Skeletal muscle tissue (tissue), 4 donors: ENCODE data around the gene DLG5. TPM values are rescaled to one million over a fixed set of nuclear protein-coding genes. Genes with fewer than 3 reads are reported as not detected.

Source experiments
- H3K27ac ChIP-seq: one replicate; pipeline ENCODE4 v1.7.0; 2013; ENCODE audit warnings: mild to moderate bottlenecking, low read depth, low read length, inconsistent platforms
- H3K27me3 ChIP-seq, 3 donors: one replicate each; pipeline ENCODE4 v1.7.0; 2013; ENCODE audit warnings: low read length in 3 of 3; ENCODE audit not compliant: control insufficient read depth in 3 of 3, insufficient read depth in 3 of 3
- H3K36me3 ChIP-seq, 3 donors: one replicate each; pipeline ENCODE4 v1.7.0; 2013; ENCODE audit warnings: low read length in 3 of 3; ENCODE audit not compliant: control insufficient read depth in 3 of 3, insufficient read depth in 3 of 3
- H3K4me1 ChIP-seq, 3 donors: one replicate each; pipeline ENCODE4 v1.7.0; 2013; ENCODE audit warnings: low read length in 3 of 3, mild to moderate bottlenecking in 3 of 3; ENCODE audit not compliant: control insufficient read depth in 3 of 3, insufficient read depth in 3 of 3
- H3K4me3 ChIP-seq, 3 donors: one replicate each; pipeline ENCODE4 v1.7.0; 2013; ENCODE audit warnings: low read length in 3 of 3
- H3K9ac ChIP-seq, 3 donors: one replicate each; pipeline ENCODE4 v1.7.0; 2013; ENCODE audit warnings: low read length in 3 of 3, mild to moderate bottlenecking in 3 of 3, moderate library complexity in 2 of 3, low read depth in 1 of 3
- H3K9me3 ChIP-seq, 3 donors: one replicate each; pipeline ENCODE4 v1.7.0; 2013; ENCODE audit warnings: low read length in 3 of 3; ENCODE audit not compliant: control insufficient read depth in 3 of 3
- total RNA-seq: library from RNA; depleted of rRNA; stranded (reverse); fragments of >200 nt; gene quantifications from one replicate; pipeline ENCODE4 v1.2.3, GENCODE V29; 2014
- donor health status: Osteomylitis.

The DLG5 gene
- total RNA-seq, 1 donor from 2014 or later, result 14.1 TPM

DNA sequence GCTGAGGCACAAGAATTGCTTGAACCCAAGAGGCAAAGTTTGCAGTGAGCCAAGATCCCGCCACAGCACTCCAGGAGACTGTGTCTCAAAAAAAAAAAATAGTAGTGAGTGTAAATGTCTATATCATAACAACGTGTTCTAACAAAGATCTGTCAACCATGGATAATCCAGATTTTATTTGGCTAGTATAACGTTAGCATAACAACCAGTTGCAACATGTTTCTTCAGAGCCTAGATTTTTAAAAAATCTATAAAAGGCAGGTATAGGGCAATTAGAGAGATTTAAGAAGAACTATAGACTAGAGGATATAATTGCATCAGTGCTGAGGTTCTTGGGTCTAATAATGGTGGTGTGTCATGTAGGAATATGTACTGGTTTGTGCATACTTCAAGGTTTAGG lies 30.5 kb downstream of the DLG5 start:
- no peaks in the 10 kb centered on the region for H3K36me3 ChIP-seq
- H3K27ac ChIP-seq, result no peak overlapping the region
- H3K9ac ChIP-seq, result no peak overlapping the region
- H3K4me1 ChIP-seq, result peaks cover 33 to 62% (median 62%) of the 10 kb centered on the region in 3 donors
- no peak overlapping the region for H3K4me3 ChIP-seq
- no peaks in the 10 kb centered on the region for H3K9me3 ChIP-seq
- no peaks in the 10 kb centered on the region for H3K27me3 ChIP-seq

DNA sequence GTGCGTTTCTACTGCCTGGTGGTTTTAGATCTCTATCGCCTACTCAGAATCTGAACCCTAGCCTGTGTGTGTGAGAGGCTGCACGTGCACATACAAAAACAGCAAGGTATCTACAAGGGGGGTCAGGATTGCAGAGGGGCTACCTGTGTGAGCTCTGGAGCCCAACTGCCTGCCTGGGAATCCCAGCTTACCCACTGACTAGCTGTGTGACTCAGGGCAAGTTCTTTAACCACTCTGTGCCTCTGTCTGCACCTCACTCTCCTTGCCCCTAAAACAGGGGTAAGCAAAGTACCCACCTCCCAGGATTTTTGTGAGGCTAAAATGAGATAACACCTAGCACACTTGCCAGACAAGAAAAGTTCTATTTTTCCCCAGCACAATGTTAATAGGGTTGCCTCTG lies 32.5 kb downstream of the DLG5 start:
- H3K4me1 ChIP-seq, result peaks cover 34 to 69% (median 67%) of the 10 kb centered on the region in 3 donors
- H3K36me3 ChIP-seq, result no peaks in the 10 kb centered on the region
- no peak overlapping the region for H3K27ac ChIP-seq
- H3K4me3 ChIP-seq, result no peak overlapping the region
- peak overlapping the region in 1 of 3 donors; percentile 6 for H3K9ac ChIP-seq
- no peaks in the 10 kb centered on the region for H3K9me3 ChIP-seq
- H3K27me3 ChIP-seq, result no peaks in the 10 kb centered on the region

DNA sequence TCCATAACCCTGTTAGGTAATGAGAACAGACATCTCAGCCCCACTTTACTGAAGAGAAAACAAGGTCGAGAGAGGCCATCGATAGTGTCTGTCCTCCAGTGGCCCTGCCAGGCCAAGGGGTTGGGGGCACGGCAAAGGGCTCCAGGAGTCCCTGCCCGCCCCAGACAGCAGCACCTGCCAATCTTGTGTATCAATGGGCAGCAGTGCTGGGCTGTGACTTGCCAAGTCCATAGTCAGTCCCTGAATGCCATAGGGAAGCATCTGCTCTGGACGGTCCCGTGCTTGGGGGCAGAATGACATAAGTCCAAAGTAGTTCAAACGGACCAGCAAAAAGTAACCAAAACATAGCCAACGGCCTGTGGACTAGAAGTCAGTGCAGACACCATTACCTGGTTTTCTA lies 33.2 kb downstream of the DLG5 start:
- no peaks in the 10 kb centered on the region for H3K27me3 ChIP-seq
- peak overlapping the region in 1 of 3 donors; percentile 33 for H3K9ac ChIP-seq
- H3K36me3 ChIP-seq, result no peaks in the 10 kb centered on the region
- H3K9me3 ChIP-seq, result no peaks in the 10 kb centered on the region
- peaks cover 34 to 69% (median 67%) of the 10 kb centered on the region in 3 donors for H3K4me1 ChIP-seq
- H3K27ac ChIP-seq, result no peak overlapping the region
- no peak overlapping the region for H3K4me3 ChIP-seq

DNA sequence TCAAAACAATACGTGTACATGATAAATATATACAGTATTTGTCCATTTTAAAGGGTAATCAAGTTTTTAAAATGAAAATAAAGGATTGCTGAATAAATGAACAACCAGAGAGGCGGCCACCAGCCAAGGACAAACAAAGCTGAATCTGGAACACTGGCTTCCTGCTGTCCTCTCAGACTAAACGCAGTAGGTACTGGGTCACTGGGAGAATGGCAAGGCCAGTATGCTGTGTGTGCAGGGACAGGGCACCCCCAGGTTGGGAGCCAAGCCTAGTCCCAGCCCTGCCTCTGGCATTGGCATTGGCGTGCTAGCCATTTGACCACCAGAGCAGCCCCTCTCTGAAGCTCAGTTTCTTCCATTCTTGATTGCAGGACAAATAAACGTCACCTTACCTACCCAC lies 33.8 kb downstream of the DLG5 start:
- Histone ChIP-seq H3K4me1 (peaks cover 34 to 69% (median 67%) of the 10 kb centered on the region in 3 donors), H3K36me3 (no peaks in the 10 kb centered on the region), H3K27ac (no peak overlapping the region), H3K9ac (no peak overlapping the region), H3K4me3 (no peak overlapping the region), H3K9me3 (no peaks in the 10 kb centered on the region), H3K27me3 (no peaks in the 10 kb centered on the region)

DNA sequence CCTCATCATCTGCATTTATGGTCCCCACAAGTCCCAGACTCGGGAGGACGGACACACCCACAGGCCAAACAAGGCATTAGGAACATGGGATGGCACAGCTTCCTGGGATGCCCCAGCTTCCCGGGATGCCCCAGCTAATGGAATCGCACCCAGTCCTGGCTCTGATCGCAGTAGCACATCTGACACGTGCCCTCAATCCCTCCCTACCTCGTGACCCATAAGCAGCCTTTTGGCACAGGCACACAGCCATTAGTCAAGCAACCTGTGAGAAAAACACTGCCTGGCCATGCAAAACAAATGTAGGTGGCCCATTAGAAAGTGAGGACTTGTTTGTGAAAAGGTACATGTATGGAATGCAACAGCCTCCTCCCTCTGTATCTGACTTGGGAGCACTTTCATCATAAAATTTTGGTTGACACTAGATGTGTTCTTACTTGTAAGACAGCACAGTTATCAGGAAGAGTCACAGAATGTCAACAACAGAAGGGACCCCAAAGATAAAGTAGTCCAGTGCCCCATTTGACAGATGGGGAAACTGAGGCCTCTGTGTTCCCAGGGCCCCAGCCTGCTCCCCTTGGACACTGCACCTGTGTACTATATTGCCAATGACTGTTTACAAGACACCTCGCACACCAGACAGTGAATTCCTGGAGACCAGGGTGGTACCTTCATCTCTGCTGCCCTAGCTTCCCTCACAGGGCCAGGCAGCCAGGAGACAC lies 34.4 kb downstream of the DLG5 start:
- Histone ChIP-seq H3K9ac (no peak overlapping the region), H3K9me3 (no peaks in the 10 kb centered on the region), H3K4me1 (peaks cover 36 to 72% (median 71%) of the 10 kb centered on the region in 3 donors), H3K36me3 (no peaks in the 10 kb centered on the region), H3K4me3 (no peak overlapping the region), H3K27ac (no peak overlapping the region), H3K27me3 (no peaks in the 10 kb centered on the region)

DNA sequence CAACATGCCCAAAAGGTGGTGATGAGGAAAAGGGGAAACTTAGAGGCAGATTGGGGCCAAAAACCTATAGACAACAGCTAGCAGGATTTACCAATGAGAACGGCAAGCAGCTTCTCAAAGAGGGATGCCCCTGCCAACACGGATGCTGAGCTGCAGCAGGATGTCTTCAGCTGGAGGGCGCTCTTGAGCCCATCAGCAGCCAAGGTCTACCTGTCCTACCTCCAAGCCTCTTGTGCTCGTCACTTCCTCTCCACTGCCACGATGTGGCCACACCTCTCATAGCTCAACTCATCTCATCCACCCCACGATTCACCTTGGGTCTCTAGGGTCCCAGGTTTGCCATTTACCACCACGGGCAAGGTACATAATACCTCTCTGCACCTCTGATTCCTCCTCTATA lies 36.5 kb downstream of the DLG5 start:
- no peaks in the 10 kb centered on the region for H3K27me3 ChIP-seq
- H3K4me1 ChIP-seq, result peaks cover 46 to 90% (median 89%) of the 10 kb centered on the region in 3 donors
- H3K27ac ChIP-seq, result no peak overlapping the region
- no peak overlapping the region for H3K4me3 ChIP-seq
- H3K9ac ChIP-seq, result no peak overlapping the region
- H3K9me3 ChIP-seq, result no peaks in the 10 kb centered on the region
- no peaks in the 10 kb centered on the region for H3K36me3 ChIP-seq

DNA sequence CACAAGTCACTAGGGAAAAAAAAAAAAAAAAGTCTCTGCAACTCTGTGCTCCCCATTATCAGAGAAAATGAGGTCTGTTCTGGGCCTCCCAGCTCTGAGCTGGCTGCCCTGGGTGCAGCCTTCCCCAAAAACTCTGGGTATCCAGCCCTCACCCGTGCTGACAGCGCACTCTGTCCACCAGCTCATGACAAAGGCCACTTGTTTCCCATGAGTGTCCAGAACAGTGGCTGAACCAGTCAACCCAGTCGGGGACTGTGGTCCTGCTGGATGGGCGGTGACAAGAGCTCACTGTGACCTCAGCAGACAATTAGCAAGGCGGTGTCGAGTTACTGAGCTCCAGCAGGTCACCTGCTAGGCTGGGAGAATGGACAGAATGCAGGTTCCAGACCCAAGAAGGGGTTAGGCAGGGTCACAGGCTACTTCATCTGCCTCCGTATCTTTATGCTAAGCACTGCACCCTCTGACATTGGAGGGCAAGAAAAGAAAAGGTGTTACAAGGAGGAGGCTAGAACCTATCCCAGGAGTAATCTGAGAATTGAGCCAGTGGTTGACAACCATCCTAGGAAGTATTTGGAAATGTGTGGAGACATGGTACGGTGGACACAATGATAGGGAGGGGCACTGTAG lies 37.2 kb downstream of the DLG5 start:
- Histone ChIP-seq H3K36me3 (no peaks in the 10 kb centered on the region), H3K27me3 (no peaks in the 10 kb centered on the region), H3K4me3 (peak overlapping the region in 1 of 3 donors; percentile 35), H3K9ac (peak overlapping the region in 2 of 3 donors; percentile 26 to 66), H3K4me1 (peaks cover 46 to 89% (median 85%) of the 10 kb centered on the region in 3 donors), H3K27ac (peak overlapping the region; percentile 19), H3K9me3 (no peaks in the 10 kb centered on the region)

DNA sequence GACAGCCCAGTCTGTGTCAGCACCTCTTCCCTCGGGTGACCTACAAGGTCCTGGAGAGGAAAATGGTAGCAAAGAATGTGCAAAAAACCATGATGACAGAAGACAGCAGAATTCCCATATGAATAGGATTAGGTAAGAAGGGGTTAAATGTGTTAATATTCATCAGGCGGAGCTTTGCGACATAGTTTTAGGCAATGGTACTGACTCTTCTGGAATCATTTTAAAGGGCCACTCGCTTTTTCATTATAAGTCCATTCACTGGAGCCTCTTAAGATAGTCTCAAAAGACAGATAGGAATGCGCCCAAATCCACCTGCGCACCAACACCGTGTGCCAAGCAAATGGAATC lies 38.2 kb downstream of the DLG5 start:
- H3K27me3 ChIP-seq, result no peaks in the 10 kb centered on the region
- H3K36me3 ChIP-seq, result no peaks in the 10 kb centered on the region
- H3K4me1 ChIP-seq, result peaks cover 42 to 87% (median 76%) of the 10 kb centered on the region in 3 donors
- no peak overlapping the region for H3K27ac ChIP-seq
- H3K9ac ChIP-seq, result peak overlapping the region in 2 of 3 donors; percentile 32 to 70
- H3K9me3 ChIP-seq, result no peaks in the 10 kb centered on the region
- H3K4me3 ChIP-seq, result peak overlapping the region in 1 of 3 donors; percentile 52

DNA sequence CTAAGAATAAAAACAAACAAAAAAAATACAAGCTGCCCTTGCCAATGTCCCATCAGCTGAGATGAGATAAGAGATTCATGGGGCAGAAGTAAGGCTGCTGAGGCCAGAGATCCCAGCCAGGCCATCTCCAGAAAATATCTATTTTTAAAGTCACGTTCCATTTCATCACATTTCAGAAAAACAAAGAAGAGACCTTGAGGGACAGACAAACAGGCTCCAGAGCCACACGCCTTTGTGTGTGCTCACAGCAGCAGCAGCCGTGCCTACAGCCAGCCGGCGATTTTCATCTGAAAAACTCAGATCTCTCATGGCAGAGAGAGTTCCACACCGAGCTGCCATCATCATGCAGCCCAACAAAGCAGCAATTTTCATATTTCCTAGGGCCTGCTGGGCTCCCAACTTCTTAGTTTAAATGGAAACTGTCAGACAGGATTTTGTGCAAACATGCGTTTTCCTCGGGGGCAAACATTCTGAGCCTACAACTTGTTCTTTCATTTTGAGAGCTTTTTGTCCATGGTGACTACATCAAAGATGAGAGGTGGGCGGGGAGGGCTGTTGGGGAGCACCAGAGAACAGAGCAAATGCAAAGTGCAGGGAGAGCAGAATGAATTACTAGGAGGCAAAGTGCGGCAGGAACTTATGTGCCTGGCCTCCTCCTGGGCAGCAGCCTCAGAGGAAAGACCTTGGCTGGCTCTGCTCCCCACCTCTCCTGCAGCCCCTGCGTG lies 38.8 kb downstream of the DLG5 start:
- no peaks in the 10 kb centered on the region for H3K27me3 ChIP-seq
- no peaks in the 10 kb centered on the region for H3K9me3 ChIP-seq
- no peaks in the 10 kb centered on the region for H3K36me3 ChIP-seq
- H3K4me1 ChIP-seq, result peaks cover 39 to 87% (median 75%) of the 10 kb centered on the region in 3 donors
- H3K27ac ChIP-seq, result peak overlapping the region; percentile 36
- H3K9ac ChIP-seq, result peak overlapping the region; percentile 32 to 70 (median 40)
- H3K4me3 ChIP-seq, result peak overlapping the region in 1 of 3 donors; percentile 52
